Lung microvascular endothelial cell (primary cell): ENCODE measurements around the gene PWWP2B. TPM values are rescaled to one million over a fixed set of nuclear protein-coding genes. Genes with fewer than 3 reads are reported as not detected.

ENCODE experiments used
- DNase-seq, 2 donors: peaks; one replicate each; pipeline versions ENCODE4 v3.0.0 to v3.0.0-alpha.2; 2010; ENCODE audit warnings: low read depth in 2 of 2
- total RNA-seq: library from RNA; depleted of rRNA; stranded (reverse); fragments of >200 nt; gene quantifications from 2 replicates; pipeline ENCODE4 v1.2.1, GENCODE V29; 2014

The PWWP2B gene
- total RNA-seq, 1 donor from 2014 or later, result 9.1 TPM

DNA sequence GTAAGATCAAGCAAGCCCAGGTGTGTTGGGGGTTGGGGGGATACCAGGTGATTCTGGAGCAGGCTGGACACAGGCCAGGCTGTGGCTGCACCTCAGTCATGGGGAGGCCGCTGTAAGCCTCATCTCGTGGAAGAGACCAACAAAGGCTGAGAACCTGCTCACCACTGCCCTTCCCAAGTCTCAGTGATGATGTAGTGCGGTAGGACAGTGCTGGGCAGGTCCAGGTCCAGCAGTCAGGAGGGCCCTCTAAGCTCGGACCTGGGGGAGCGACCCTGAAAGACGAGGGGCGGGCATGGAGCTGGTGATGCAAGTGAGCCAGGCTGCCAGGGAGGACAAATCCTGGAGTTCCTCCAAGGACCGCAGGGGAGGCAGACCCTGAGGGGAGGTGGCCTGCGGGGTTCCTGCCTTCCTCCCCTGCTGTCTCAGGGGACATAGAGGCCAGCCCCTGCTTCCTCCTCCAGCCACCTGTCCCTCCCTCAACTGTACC lies 3.3 kb upstream of the PWWP2B start:
- no peak for DNase-seq

DNA sequence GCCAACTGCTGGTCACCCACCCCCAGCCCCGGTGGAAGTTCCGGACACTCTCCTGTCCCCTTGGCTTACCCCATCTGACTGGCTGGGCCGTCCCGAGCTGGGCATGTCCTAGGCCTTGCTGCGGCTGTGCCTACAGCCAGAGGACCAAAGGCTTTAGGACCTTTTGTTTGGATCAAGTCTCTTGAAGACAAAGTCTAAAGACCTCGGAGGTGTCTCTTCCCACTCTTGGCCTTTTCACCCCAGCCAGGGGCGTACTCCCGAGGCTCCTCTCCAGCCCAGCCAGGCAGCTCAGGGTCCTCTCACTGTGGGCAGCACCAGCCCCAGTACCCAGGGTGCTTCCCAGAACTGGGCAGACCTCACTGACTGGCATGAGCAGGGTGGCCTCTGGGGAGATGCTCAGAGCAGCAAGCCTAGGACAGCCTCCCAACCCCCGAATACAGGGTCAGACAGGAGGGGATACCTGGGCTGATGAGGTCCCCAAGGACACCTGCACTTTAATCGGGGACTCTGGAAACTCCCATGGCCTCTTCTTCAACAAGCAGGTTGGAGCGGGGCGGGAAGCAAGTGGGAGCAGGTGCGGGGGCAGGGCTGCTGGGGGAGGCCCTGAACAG lies 2.7 kb upstream of the PWWP2B start:
- no peak for DNase-seq

DNA sequence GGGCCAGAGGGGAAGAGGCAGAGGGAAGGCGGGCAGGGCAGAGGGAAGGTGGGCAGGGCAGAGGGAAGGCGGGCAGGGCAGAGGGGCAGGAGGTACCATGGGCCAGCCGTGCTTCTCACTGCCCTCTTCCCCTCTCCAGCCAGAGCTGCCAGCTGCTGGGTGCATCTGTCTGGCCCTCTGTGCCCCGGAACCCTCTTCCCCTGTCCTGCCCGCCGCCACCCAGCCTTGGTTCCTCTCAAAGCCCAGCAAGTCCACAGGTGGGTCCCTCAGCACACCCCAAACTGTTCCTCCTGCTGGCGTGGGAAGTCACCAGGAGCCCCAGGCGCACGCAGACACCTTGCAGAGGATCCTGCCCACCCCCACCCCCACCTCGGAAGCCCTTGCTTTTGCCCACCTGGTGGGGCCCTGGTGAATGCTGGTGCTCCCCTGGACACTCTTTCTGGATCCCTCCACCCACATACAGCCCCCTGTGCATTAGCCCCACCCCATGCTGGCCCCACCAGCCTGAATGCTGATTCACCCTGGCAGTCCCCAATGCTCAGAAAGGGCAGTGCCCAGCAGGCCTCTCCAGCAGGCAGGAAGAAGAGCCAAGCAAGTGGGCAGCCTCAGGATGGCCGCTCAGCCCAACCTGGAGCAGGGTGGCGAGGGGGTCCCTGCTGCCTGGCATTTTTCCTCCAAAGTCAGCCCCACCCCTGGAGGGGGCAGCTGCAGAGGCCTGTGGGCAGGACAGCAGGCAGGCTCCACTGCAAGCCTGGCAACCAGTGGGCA lies 1.9 kb upstream of the PWWP2B start:
- no peak for DNase-seq

DNA sequence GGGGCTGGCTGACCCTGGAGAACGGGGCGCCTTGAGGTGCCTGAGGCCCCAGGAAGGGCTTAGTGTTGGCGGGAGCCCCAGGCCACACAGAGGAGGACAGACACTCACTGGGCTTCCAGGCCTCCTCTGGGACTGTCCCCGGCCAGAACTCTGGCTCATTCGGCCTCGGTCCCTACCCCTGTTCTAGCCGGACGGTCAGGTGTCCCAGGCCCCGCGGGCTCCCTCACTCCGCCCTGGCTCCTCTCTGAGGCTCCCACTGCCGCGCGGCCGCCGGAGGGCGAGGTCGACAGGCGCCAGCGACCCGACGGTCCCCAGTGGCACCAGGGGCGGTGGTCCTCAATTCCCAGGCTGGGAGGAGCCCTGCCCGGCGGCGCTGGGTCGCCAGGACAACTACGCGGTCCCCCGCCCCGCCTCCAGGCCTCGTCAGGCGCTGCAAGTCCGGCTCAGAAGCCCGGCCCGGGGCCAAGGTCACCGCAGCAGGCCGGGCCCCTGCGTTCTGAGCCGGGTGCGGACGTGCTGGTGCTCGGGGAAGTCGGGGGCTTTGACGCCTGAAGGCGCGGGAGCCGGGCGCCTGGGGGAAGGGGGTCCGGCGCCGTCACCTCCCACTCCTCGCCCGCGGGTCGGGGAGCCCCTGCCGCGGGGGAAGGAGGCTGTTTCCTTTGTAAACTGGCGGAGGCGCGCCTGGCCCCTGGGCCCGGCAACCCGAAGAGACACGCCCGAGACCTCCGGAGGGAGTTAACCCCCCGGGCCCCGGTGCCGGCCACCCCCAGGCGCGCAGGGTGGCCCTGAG lies 1.1 kb upstream of the PWWP2B start:
- DNase-seq, result peak; percentile 39 to 64

DNA sequence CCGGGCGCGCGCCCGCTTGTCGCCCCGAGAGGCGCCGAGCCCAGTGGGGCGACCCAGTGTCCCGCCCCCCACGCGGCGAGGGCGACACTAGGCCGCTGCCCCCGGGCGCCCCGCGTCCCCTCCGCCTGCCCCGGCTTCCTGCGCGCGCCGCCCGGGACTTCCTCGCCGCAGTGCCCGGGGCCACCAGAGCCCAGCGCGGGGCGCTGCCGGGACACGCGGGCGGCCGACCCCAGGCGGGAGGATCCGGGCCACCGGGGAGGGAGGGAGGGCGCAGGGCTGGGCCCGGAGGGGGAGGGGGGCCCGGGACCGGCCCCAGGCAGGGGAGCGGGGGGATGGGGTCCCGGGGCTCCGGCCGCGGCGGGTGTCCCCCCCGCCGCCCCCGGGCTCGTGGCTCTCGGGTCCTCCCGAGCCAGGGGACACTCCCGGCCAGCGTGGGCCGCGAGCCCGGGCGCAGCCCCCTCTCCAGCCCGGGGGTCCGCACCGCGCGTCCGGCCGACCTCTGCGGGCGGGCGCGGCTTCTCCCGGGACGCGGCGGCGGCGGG lies 435 bp upstream of the PWWP2B start:
- peak; percentile 45 to 69 for DNase-seq

DNA sequence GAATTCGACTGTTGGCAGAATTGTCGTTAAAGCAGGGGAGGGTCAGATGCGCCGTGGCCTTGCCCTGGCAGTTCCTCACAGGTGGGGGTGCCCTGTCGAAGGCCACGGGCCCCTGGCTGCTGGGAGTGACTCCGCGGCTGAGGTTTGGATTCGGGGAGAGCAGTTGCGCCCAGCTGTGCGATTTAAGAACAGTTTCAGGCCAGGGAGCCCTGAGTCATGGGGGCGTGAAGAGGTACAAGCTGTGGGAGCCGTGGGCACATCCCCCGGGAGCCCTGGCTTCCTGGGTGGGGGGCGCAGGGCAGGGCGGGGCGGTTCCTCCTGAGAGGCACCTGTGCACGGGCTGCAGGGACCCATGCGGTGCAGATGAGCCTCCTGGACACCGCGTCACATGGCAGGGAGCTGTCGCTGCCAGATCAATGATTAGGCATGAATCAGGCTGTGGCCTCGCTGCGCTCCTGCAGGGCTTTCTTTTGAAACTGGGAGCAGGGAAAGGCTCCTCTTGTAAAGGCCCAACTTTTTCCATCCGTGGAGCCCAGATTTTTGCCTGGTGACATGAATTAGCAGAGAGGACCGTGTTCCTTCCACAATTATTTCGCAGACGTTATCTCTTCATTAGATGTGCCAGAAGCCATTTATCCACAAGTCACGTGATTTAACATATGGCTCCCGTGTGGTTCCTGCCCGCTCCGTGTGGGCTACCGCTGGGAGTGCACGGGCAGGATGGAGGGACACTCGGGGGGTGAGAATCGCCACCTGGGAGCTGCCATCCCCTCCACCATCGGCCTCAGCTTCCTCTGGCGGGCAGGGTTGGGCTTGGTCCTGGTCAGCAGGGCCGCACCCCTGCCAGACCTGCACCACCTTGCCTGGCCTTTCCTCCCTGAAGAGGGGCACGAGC lies 918 bp downstream of the PWWP2B start:
- peak; percentile 39 to 46 for DNase-seq

DNA sequence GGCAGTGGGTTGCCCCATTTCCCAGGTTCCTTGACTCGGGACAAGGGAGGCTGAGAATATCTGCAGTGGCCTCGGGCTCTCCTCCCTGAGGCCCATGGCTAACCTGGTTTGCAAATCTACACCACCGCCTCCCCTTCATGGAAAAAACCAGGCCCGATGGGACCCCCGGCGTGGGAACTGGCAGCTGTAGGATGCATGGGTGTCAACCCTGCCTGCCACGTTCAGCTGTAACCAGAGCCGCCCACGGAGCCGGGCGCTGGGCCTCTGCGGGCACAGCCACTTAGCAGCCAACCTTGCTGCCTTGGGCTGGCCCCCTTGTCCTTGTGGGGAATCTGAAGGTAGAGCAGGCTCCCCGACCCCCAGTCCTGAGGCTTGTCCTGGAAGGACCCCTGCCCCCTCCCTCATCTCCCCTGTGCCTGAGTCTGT lies 1.6 kb downstream of the PWWP2B start:
- no peak for DNase-seq

DNA sequence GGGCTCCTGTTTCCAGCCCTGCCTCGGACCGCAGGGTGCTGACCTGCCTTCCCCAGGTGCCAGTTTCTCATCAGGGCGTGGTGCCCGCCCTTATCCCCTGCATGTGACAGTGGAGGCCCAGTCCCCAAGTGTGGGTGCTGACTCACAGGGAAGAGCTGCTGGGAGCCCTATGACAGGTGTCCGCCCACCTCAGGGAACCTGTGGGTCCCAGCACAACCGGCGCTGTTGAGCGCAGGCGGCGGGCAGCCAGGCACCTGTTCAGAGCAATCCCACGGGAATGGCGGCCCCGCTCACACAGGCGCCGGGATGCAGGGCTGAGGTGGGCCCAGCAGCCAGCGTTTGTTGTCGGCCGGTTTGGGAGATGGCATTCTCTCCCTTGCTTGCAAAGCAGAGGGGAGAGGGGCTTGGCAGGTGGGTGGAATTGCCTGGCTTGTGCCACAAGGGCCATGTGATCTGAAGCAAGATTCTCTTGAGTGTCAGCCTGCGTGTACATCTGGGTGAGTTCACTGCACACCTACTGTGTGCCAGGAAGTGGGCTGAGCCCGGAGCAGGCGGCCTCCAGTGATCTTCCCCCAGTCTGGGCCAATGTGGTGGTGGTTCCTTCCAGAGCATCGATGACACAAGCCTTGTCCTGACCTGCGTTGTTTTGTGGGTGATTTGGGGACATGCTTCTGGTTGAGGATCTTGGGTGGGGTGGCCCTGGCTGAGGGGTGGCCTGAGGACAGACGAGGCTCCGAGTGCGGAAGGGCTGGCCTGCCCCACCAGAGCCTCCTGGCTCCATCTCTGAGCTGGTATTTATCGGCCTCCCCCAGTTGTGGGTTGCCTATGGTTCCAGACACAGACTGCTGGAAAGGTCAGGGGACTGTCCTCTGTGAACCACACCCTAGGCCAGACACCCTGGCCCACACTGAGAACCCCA lies 2.4 kb downstream of the PWWP2B start:
- no peak for DNase-seq

DNA sequence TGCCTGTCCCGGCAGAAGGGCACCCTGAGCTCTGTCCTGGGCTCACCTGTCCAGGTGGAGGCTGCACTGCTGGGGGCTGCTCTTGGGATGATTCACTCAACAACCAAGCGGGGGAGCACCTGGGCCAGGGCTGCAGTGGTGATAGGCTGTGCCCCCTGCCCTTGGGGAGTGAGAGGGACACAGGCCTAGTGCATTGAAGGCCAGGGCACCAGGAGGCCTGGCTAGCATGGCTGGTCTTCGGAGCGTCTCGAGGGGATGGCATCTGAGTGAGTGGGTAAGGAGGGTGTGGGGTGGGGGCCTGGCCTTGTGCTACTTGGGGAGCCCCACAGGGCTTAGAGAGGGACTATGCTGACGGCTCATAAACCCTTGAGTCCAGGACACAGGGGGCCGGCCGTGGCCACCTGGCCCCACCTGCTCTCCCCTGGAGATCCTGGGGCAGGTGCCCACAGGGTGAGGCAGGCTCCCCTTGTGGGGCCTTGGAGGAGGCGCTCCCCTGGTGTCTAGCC lies 3.1 kb downstream of the PWWP2B start:
- no peak for DNase-seq

DNA sequence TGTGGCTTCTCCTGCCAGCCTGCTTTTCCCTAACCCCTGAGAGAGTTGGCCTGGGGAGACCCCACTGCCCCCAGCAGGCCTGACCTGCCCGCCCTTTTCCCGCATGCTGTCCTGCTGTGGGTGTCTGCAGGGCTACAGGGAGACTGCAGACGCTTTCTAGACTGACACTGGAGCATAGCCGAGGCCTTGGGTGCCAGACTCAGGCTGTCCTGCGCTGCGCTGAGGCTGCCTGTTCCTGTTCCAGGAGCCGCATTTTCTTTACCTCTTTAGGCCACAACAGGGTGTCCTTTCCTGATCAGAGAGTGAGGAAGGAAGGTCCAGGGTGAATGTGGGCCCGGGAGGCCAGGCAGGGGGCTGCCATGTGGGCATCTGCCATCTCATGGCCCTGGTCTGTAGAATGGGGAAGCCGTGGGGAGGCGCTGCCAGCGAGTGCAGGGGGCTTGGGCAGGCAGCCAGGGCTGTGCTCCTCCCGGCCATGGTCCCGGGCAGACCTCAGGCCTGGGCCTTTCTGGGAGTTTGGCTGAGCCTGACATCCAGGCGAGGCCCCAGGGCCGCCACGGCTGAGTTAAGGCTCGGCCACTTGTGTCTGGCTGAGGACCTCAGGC lies 3.6 kb downstream of the PWWP2B start:
- DNase-seq, result peak in 1 of 2 donors; percentile 28

DNA sequence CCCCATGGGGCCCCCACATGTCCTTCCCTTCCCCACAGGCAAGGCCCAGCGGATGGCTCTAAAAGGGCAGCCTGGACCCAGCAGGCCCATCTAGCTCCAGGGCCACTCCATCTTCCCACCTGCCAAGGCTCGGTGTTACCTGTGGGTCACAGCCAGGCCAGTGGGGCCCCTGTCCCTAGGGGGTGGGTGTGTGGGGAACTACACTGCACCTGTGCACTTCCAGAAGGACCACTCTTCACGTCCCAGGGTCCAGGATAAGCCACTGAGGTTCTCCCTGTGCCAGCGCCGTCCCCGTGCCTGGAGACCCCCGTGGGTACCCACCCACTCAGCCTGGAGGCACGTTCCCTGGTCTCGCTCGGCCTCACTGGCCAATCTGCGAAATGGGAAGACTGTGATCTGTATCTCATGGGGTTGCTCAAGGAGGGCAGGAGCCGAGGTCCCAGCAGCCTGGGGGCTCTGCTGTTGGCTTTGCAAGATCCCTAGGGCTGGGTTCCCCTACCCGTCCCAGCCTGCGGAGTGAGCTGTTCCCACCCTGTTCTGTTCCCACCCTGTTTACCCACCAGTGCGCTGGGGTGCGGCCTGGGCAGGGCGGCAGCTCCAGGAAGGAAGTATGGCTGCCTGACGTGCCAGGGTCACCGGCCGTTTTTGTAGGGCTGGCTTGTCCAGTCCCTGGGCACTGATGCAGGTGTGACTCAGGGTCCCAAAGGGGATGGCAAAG lies 4.6 kb downstream of the PWWP2B start:
- peak in 1 of 2 donors; percentile 48 for DNase-seq

DNA sequence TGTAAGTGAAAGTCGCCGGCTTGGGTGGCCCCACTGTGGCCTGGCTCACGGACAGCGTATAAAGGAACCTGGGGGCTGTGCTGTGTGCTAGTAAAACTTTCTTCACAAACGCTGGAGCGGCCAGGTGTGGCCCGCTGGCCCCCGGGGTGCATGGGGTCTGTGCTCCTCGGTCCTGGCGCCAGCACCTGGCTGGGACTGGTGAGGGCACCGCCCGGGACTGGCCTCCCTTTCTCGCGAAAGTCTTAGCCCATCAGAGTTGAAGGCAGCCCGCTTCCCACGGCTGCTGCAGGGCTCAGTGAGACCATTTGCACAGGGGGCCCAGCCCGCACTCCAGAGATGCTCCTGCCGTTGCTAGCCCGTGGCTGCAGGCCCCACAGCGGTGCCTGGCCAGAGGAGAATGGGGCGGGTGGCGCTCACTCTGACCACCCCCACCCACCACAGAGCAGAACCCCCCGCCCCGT lies 5.8 kb downstream of the PWWP2B start:
- DNase-seq, result no peak

DNA sequence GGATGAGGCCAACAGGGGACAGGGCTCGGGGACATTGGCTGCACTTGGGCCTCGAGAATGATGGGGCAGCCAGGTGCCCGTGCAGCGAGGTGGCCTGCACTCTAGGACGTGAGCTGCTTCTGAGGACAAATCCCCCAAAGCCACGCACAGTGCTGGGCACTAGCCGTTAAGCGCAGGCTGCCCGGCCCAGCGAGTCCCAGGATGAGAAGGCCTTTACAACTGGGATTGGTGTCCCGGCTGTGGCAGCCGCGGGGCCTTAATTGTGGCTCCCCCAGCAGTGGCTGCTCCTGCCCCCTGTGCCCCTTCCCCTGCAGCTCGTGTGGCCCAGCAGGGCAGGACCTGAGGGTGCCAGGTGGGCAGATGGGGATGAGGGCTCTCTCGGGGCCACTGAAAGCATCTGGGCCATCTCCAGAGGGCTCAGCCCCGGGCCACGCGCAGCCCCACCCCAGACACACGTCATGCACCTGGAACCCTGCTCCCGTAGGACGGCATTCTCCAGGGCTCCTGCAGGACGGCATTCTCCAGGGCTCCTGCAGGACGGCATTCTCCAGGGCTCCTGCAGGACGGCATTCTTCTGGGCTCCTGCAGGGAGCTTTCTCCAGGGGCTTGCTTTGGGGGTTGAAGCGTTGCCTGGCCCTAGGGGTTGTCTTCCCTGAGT lies 6.6 kb downstream of the PWWP2B start:
- no peak for DNase-seq

DNA sequence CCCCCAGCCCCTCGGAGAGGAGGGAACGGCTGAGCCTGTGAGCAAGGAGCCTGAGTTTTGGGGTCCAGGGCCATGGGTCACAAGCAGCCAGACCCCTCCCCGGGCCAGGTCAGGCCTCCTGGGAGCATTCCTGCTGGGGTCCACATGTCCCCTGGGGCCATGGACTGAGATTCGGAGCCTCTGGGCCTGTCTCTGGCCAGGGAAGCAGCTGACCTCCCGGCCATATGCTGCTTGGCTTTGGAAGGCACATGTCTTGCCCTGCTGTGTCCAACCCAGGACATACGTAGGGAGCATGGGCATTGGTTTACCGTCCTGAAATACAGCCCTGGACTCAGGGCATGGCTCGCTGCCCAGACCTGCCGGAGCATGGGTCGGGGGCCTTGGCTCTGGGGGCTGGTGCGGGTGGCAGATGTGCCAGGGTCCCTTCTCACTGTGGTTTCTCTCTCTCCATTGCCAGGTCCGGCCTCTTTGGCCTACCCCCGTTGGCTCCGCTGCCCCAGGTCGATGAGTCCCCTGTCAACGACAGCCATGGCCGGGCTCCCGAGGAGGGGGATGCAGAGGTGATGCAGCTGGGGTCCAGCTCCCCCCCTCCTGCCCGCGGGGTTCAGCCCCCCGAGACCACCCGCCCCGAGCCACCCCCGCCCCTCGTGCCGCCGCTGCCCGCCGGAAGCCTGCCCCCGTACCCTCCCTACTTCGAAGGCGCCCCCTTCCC lies 7.3 kb downstream of the PWWP2B start:
- no peak for DNase-seq

DNA sequence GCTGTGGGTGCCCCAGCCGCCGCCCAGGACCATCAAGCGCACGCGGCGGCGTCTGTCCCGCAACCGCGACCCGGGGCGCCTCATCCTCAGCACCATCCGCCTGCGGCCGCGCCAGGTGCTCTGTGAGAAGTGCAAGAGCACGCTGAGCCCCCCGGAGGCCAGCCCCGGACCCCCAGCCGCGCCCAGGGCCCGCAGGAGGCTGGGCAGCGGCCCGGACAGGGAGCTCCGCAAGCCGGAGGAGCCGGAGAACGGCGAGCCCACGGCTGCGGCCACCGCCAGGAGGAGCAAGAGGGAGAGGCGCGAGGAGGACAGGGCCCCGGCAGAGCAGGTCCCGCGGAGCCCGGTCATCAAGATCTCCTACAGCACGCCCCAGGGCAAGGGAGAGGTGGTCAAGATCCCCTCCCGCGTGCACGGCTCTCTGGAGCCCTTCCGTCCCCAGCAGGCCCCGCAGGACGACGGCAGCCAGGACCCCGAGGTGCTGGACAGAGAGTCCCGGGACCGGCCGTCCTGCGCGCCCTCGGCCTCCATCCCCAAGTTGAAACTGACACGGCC lies 8.0 kb downstream of the PWWP2B start:
- no peak for DNase-seq

DNA sequence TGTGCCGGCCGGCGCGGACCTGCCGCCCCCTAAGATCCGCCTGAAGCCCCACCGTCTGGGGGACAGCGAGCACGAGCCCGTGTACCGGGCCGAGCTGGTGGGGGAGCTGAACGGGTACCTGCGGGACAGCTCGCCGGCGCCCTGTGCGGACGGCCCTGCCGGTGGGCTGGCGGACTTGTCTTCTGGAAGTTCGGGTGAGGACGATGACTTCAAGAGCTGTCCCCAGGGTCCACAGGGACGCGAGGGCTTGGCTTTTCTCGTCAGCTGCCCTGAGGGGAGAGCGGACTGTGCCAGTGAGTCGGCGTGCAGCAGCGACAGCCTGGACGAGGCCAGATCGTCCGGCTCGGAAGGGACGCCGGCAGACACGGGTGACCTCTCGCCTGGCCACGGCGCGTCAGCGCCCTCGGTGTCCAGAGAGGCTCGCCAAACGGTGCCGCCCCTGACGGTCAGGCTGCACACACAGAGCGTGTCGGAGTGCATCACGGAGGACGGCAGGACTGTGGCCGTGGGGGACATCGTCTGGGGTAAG lies 8.5 kb downstream of the PWWP2B start:
- DNase-seq, result no peak

DNA sequence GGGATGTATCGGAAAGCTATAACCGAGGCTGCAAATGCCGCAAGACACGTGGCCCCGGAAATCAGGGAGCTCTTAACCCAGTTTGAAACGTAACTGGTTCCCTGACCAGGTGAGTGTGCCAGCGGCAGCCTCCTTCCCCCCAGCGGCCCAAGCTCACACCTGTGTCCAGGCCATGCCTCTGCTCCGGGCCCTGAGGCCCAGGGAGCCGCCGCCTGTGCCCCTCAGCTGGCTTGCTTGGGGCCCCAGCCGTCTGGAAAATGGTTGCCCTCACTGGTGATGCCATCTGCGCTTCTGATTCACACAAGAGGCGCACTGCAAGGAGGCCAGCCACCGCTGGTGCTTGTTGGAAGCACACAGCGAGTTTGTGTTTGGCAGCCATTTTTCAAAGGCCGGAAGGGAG lies 9.2 kb downstream of the PWWP2B start:
- no peak for DNase-seq
